ENCODE data around the gene TMEFF2. TPM values are rescaled to one million over a fixed set of nuclear protein-coding genes. Genes with fewer than 3 reads are reported as not detected.

Gene TMEFF2
- total and polyA plus RNA-seq, 2 of the 8 experiments (the other 6 are each of a cell fraction or from before 2014, with no cell fraction given): 0.91 to 3.7 TPM

- no peak overlapping the region for H4K5ac ChIP-seq (ENCODE audit: insufficient read length, low read depth, low read length)
- FAIRE-seq: no peak
- no peaks in the 10 kb centered on the region for H4K20me1 ChIP-seq (replicated peaks in 1 of 2; ENCODE audit: control insufficient read depth in 1 of 2, insufficient read depth in 2 of 2, low read length in 2 of 2)
- peaks cover 0 to 6% (median 0%) of the 10 kb centered on the region in 4 experiments; a peak in 3 of 7 replicates for H3K4me1 ChIP-seq (replicated peaks in 1 of 4; ENCODE audit: control insufficient read depth in 3 of 4, insufficient read depth in 4 of 4, low read length in 3 of 4)
- no peak overlapping the region for H2BK15ac ChIP-seq (ENCODE audit: low read length)
- H3K4me3 ChIP-seq (ENCODE audit: extremely low read depth in 1 of 4, insufficient read depth in 2 of 4, low read depth in 3 of 4, low read length in 4 of 4): no peak overlapping the region
- no peak overlapping the region for H3K27ac ChIP-seq (ENCODE audit: low read depth, low read length)
- H3K79me2 ChIP-seq (ENCODE audit: control insufficient read depth in 1 of 2, insufficient read depth in 2 of 2, low read length in 2 of 2): no peaks in the 10 kb centered on the region
- no peak overlapping the region for H3K14ac ChIP-seq (ENCODE audit: insufficient read length)
- H3K27me3 ChIP-seq (replicated peaks in 1 of 4; ENCODE audit: control insufficient read depth in 3 of 4, extremely low read depth in 1 of 4, insufficient read depth in 3 of 4, low read length in 3 of 4): no peaks in the 10 kb centered on the region
- H3K18ac ChIP-seq (ENCODE audit: extremely low read depth, low read length): no peak overlapping the region
- POLR2A ChIA-PET (ENCODE audit: partially characterized antibody): no interaction called here
- no peak overlapping the region for H3K23ac ChIP-seq (ENCODE audit: insufficient read length)
- no peak for DNase-seq (ENCODE audit: low read depth in 1 of 2, low spot score in 2 of 2)
- no peak overlapping the region for H3K56ac ChIP-seq (replicated peaks; ENCODE audit: insufficient read length, low read depth, low read length)
- no peak overlapping the region for H2AFZ ChIP-seq (ENCODE audit: low read length)
- H2BK12ac ChIP-seq (ENCODE audit: low read depth, low read length): no peak overlapping the region
- no peak overlapping the region for H2AK5ac ChIP-seq (ENCODE audit: low read depth, low read length)
- CTCF ChIA-PET (ENCODE audit: partially characterized antibody): interaction anchor here (1.5 to 2.0 kb wide), 4 partner anchors 14 to 146 kb away, joined by 3 to 7 read pairs (median 6); no protein-coding TSS in a partner anchor
- no peak overlapping the region for H3K9ac ChIP-seq (replicated peaks in 1 of 4; ENCODE audit: extremely low read depth in 1 of 4, low read depth in 3 of 4, low read length in 3 of 4)
- H4K91ac ChIP-seq (replicated peaks; ENCODE audit: insufficient read length, low read length): no peak overlapping the region
- no peak for TF ChIP-seq SRF (IDR thresholded peaks at IDR 0.05; ENCODE audit: low read depth, low read length)
- TF ChIP-seq RXRA (IDR thresholded peaks at IDR 0.05; ENCODE audit: insufficient read depth, low read depth, low read length): no peak
- no peak for TF ChIP-seq CBX8 (IDR thresholded peaks at IDR 0.05; ENCODE audit: borderline replicate concordance, low read depth, low read length)
- no peak overlapping the region for H2BK20ac ChIP-seq (ENCODE audit: low read length)
- 95% methylated on average over 1 of the region's 1 CpG; no CpG with 5 or more reads in 1 of the 2 experiments for WGBS, 2 experiments (ENCODE audit: extremely low coverage in 1 of 2, insufficient coverage in 1 of 2, insufficient read length in 1 of 2, insufficient replicate concordance in 2 of 2, low coverage in 1 of 2, low lambda C conversion rate in 2 of 2, missing lambda C conversion rate in 1 of 2)
- no peaks in the 10 kb centered on the region for H3K79me1 ChIP-seq (ENCODE audit: low read depth, low read length)
- no peak overlapping the region for H2BK5ac ChIP-seq (ENCODE audit: low read depth, low read length)
- no peak overlapping the region for H4K8ac ChIP-seq (ENCODE audit: extremely low read depth, insufficient read depth, low read length)
- H3K36me3 ChIP-seq (ENCODE audit: control insufficient read depth in 2 of 4, insufficient read depth in 4 of 4, low read length in 3 of 4): peaks cover 0 to 3% (median 0%) of the 10 kb centered on the region in 4 experiments; a peak in 1 of 8 replicates
- H3K9me3 ChIP-seq (ENCODE audit: insufficient read depth in 2 of 2, low read depth in 1 of 2, low read length in 1 of 2): no peaks in the 10 kb centered on the region
- no peaks in the 10 kb centered on the region for H3K23me2 ChIP-seq (ENCODE audit: low read depth, low read length)
- H3K4ac ChIP-seq (replicated peaks; ENCODE audit: insufficient read length, low read depth, low read length): no peak overlapping the region
- H3K4me2 ChIP-seq (ENCODE audit: insufficient read depth in 1 of 2, low read depth in 2 of 2, low read length in 2 of 2): no peak overlapping the region
- no peak overlapping the region for H2BK120ac ChIP-seq (replicated peaks; ENCODE audit: low read depth, low read length)
These were observed 178.5 kb downstream of the TMEFF2 start for GRCh38 chr2:192016265-192016664.

Data from H1 (cell line).